ENCODE results near the gene SNX8. TPM values are rescaled to one million over a fixed set of nuclear protein-coding genes. Genes with fewer than 3 reads are reported as not detected.

SNX8 gene
- 10 to 100 TPM; 48.2 to 60.5 TPM for total RNA-seq
- polyA plus RNA-seq (ENCODE audit: insufficient read length in 6 of 6) = 10 to 100 TPM; 17.0 to 29.8 (median 24.1) TPM
- long read RNA-seq, donor 1, full-length matches to known transcripts = 8 of 16 reads
- long read RNA-seq, donor 1, partial matches to known transcripts = 0 of 16 reads
- long read RNA-seq, donor 1, other reads (novel, unspliced or antisense) = 8 of 16 reads
- long read RNA-seq, donor 2, full-length matches to known transcripts = 6 of 124 reads
- long read RNA-seq, donor 2, partial matches to known transcripts = 90 of 124 reads
- long read RNA-seq, donor 2, other reads (novel, unspliced or antisense) = 28 of 124 reads
- long read RNA-seq, donor 3, full-length matches to known transcripts = 2 of 2 reads
- long read RNA-seq, donor 3, partial matches to known transcripts = 0 of 2 reads
- long read RNA-seq, donor 3, other reads (novel, unspliced or antisense) = 0 of 2 reads
- long read RNA-seq, donor 4, full-length matches to known transcripts = 15 of 17 reads
- long read RNA-seq, donor 4, partial matches to known transcripts = 1 of 17 reads
- long read RNA-seq, donor 4, other reads (novel, unspliced or antisense) = 1 of 17 reads
- long read RNA-seq, donor 5, full-length matches to known transcripts = 2 of 2 reads
- long read RNA-seq, donor 5, partial matches to known transcripts = 0 of 2 reads
- long read RNA-seq, donor 5, other reads (novel, unspliced or antisense) = 0 of 2 reads
- long read RNA-seq, donor 6, full-length matches to known transcripts = 8 of 27 reads
- long read RNA-seq, donor 6, partial matches to known transcripts = 11 of 27 reads
- long read RNA-seq, donor 6, other reads (novel, unspliced or antisense) = 8 of 27 reads
- long read RNA-seq, donor 7, full-length matches to known transcripts = 4 of 4 reads
- long read RNA-seq, donor 7, partial matches to known transcripts = 0 of 4 reads
- long read RNA-seq, donor 7, other reads (novel, unspliced or antisense) = 0 of 4 reads
- long read RNA-seq, donor 8, full-length matches to known transcripts = 4 of 43 reads
- long read RNA-seq, donor 8, partial matches to known transcripts = 27 of 43 reads
- long read RNA-seq, donor 8, other reads (novel, unspliced or antisense) = 12 of 43 reads
- long read RNA-seq, donor 9 = 0 reads
- long read RNA-seq, donor 10, full-length matches to known transcripts = 46 of 47 reads
- long read RNA-seq, donor 10, partial matches to known transcripts = 0 of 47 reads
- long read RNA-seq, donor 10, other reads (novel, unspliced or antisense) = 1 of 47 reads
- long read RNA-seq, donor 11, full-length matches to known transcripts = 3 of 3 reads
- long read RNA-seq, donor 11, partial matches to known transcripts = 0 of 3 reads
- long read RNA-seq, donor 11, other reads (novel, unspliced or antisense) = 0 of 3 reads
- long read RNA-seq, donor 12, full-length matches to known transcripts = 3 of 53 reads
- long read RNA-seq, donor 12, partial matches to known transcripts = 22 of 53 reads
- long read RNA-seq, donor 12, other reads (novel, unspliced or antisense) = 28 of 53 reads

GRCh38 chr7:2314209-2314955 is at the start of gene SNX8:
TSS of gene SNX8 (minus strand) at chr7:2314441. CDS start at chr7:2314421, 20 bp downstream.
- peaks cover 0 to 7% of the 10 kb centered on the region in 2 donors for H3K36me3 ChIP-seq
- peak within 1 kb of the TSS; percentile 89 to 91 for H3K4me3 ChIP-seq
- DNase-seq = peak; percentile 78 to 99 (median 92)
- H3K27me3 ChIP-seq = no peaks in the 10 kb centered on the region
- no peaks in the 10 kb centered on the region for H3K9me3 ChIP-seq
- TF ChIP-seq, protein P1, sequence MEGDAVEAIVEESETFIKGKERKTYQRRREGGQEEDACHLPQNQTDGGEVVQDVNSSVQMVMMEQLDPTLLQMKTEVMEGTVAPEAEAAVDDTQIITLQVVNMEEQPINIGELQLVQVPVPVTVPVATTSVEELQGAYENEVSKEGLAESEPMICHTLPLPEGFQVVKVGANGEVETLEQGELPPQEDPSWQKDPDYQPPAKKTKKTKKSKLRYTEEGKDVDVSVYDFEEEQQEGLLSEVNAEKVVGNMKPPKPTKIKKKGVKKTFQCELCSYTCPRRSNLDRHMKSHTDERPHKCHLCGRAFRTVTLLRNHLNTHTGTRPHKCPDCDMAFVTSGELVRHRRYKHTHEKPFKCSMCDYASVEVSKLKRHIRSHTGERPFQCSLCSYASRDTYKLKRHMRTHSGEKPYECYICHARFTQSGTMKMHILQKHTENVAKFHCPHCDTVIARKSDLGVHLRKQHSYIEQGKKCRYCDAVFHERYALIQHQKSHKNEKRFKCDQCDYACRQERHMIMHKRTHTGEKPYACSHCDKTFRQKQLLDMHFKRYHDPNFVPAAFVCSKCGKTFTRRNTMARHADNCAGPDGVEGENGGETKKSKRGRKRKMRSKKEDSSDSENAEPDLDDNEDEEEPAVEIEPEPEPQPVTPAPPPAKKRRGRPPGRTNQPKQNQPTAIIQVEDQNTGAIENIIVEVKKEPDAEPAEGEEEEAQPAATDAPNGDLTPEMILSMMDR (IDR thresholded peaks at IDR 0.05) = no peak
- peak within 1 kb of the TSS; percentile 53 to 85 for H3K27ac ChIP-seq
- intact Hi-C loops (cut with DNase I) = loop anchor here in 1 of 2 donors (10.0 kb wide), 1 partner anchor 70 kb away; the partner anchor contains the start of genes MRM2 and NUDT1
- peak; percentile 100 for ATAC-seq
- peaks cover 0 to 10% of the 10 kb centered on the region in 2 donors for H3K4me1 ChIP-seq

- H3K27ac ChIP-seq = no peak overlapping the region
- intact Hi-C loops (cut with DNase I) = no loop called here
- H3K4me3 ChIP-seq = no peak overlapping the region
- H3K27me3 ChIP-seq = no peaks in the 10 kb centered on the region
- TF ChIP-seq, protein P1 (IDR thresholded peaks at IDR 0.05) = no peak
- H3K36me3 ChIP-seq = peaks cover 4 to 91% of the 10 kb centered on the region in 2 donors
- DNase-seq (no peak), ATAC-seq (no peak)
- no peaks in the 10 kb centered on the region for H3K9me3 ChIP-seq
- peaks cover 9 to 38% of the 10 kb centered on the region in 2 donors for H3K4me1 ChIP-seq
These were observed 48.3 kb upstream of the SNX8 start for GRCh38 chr7:2362385-2363088.

- Histone ChIP-seq H3K4me1 (peaks cover 23 to 55% of the 10 kb centered on the region in 2 donors), H3K4me3 (no peak overlapping the region), H3K27me3 (no peaks in the 10 kb centered on the region), H3K27ac (no peak overlapping the region), H3K36me3 (peaks cover 4 to 80% of the 10 kb centered on the region in 2 donors), H3K9me3 (no peaks in the 10 kb centered on the region)
- intact Hi-C loops (cut with DNase I) = no loop called here
- ATAC-seq (no peak), DNase-seq (no peak)
- TF ChIP-seq, protein P1 (IDR thresholded peaks at IDR 0.05) = no peak
These were observed 46.6 kb upstream of the SNX8 start for GRCh38 chr7:2360796-2361195.

DNA sequence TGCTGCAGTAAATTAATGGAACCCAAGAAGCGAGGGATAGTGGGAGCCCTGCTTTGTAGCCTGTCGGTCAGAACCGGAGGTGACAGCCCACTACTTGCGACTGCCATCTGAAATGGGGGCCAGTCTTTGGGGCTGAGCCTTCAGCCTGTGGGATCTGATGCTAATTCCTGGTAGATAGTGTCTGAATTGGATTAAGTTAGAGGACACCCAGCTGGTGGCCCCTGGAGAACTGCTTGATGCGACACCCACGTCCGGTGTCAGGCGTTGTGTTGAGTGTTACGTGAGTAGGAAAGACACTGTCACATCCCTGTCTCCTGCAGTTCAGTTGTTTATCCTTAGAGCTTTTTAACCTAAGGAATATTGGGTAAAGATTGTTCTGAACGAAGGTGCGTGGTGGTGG is 45.4 kb upstream of the SNX8 start:
- Histone ChIP-seq H3K36me3 (peaks cover 4 to 68% of the 10 kb centered on the region in 2 donors), H3K9me3 (no peaks in the 10 kb centered on the region), H3K27ac (no peak overlapping the region), H3K4me1 (peaks cover 27 to 61% of the 10 kb centered on the region in 2 donors), H3K27me3 (no peaks in the 10 kb centered on the region), H3K4me3 (no peak overlapping the region)
- intact Hi-C loops (cut with DNase I) = no loop called here
- DNase-seq (no peak), ATAC-seq (no peak)
- TF ChIP-seq, protein P1 (IDR thresholded peaks at IDR 0.05) = no peak
